NCI-H69 (cell line): Measurements from ENCODE around the gene TIMP2.
"Not testable (repeated sequence)": the region's sequence is repeated elsewhere in the genome, so short reads cannot be mapped to it uniquely, and the experiment has no call there.

Source experiments
- DNase-seq: peaks from one replicate; lab custom pipeline; 2025; lab: John Stamatoyannopoulos, UW

TIMP2 gene

DNA sequence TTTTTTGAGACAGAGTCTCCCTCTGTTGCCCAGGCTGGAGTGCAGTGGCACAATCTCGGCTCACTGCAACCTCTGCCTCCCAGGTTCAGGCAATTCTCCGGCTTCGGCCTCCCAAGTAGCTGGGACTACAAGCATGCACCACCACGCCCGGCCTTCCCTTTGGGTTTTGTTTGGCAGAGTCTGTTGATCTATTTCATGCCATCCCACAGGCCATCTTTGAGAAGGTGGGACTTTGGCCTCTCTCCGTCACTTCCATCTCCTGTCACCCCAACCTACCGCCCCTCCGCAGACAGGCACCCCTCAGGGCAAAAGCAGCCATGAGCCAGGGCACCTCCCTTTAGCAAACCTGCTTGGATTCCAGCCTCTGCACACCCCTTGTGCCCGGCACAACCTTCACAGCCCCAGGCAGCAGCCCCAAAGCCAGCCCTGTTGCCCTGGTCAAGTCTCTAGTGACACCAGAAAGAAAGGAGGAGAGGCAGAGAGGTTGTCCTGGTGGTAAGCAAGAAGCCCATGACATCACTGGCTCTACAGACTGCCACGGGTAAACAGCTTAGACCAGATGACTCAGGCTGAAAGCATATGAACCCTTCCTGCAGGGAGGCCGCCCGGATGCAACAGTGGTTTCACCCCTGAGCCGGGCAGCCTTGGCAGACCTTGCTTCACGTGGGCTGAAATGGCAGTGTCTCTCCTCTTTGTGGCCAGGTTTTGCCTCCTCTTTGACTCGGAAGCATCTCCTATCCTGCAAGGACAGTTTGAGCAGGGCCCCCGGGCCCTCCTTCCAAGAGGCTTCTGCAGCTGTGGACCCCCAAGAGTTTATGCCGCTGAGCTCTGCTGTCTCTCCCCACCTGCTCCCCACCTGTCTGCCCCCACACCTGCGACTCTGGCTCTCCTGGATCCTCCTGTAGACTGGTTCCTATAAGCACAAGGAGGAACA, 8.1 kb upstream of the TIMP2 start:
- peak; percentile 78 for DNase-seq

DNA sequence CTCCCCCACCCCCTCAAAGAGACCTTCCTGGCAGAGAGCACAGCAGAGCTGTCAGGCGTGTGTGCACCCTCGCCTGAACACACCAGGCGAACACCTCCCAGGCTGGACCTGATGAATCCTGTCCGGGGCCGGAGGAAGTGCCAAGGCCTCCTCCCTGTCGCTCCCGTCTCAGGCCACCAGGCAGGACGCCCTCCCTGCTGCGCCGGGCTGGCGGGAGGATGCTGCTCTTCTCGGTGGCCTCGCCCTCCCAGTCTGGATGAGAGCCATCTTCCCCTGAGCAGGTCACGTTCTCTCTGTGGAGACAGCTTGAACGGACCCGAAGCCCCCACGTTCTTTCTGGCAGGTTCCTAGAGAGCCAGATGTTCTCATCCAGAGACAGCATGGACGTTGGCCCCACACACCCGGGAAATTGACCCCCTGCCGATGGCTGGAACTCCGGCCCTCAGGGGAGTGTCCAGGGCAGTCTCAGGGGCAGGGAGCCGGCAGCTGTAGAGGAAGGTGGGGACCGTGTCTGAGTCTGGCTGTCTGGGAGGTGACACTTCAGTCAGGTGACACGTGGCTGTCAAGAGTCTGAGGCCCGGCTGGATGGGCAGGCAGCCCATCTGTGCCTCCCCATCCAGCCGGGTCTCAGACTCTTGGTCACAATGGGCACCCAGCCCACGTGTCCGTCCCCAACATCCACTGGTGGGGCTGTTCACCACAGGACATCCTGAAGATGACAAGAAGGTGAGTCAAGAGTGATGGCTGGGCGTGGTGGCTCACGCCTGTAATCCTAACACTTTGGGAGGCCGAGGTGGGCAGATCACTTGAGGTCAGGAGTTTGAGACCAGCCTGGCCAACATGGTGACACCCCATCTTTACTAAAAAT, 5.0 kb upstream of the TIMP2 start:
- DNase-seq: peak; percentile 38

DNA sequence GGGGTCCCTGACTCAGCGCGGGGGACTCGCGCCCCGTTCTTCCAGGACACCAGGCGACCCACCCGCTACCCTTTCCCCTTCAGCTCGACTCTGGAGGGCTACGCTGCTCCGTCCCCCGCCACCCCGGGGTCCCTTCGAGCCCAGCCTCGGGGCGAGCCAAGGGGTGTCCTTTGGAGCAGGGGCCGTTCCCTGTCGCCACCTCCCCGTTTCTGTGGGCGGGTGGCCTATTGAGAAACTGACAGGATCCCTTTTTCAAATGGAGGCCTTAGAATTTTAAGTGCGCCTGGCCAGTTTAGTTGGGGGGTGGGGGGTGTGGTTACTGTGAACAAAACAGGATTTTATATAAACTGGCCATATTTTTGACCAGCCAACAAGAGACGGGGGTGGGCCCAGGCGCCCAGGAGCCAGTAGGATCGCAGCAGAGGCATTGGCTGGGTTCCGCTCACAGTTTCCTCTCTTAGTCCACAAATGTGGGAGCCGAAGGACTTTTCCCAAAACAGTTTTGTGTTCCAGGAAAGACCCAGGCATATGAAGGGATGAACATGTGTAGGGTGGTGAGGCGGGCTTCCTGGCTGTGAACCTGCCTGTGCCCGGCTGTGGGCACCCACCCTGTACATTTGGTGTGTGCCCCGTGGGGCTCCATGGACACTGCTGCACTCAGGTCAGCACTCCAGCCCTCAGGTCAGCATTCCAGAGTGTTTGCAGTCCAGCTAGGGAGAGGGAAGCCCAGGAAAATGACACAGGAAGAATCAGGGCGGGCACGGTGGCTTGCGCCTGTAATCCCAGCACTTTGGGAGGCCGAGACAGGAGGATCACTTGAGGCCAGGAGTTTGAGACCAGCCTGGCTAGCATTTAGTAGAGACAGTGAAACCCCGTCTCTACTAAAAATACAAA, 722 bp upstream of the TIMP2 start:
- DNase-seq: peak; percentile 59

DNA sequence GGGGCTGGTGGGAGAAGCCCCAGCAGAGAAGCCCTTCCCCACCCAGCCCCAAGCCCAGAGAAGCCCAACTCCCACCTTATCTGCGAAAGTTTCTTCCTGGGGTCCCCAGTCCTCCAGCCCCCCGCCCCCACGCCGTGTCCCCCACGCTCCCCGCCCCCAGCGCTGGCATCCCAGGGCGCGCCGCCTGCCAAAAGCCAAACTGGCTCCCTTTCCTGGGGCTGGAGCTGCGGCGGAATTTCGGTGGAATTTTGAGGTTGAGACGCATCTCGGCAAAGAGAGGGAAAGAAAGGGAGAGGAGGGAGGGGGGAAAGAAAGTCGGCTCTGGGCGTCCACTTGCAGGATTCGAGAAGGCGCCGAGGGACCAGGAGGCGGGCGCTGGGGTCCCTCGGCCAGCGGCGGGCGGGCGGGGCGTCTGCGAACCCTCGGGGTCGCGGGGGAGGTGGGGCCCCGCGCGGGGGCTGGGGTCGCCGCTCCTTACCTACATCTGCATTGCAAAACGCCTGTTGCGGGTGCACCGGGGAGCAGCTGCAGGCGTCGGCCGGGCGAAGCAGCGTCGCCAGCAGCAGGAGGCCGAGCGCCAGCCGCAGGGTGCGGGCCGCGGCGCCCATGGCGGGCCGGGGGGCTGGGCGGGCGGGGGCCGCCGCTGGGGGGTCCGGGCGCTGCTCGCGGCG, 571 bp downstream of the TIMP2 start:
- DNase-seq: peak; percentile 72

DNA sequence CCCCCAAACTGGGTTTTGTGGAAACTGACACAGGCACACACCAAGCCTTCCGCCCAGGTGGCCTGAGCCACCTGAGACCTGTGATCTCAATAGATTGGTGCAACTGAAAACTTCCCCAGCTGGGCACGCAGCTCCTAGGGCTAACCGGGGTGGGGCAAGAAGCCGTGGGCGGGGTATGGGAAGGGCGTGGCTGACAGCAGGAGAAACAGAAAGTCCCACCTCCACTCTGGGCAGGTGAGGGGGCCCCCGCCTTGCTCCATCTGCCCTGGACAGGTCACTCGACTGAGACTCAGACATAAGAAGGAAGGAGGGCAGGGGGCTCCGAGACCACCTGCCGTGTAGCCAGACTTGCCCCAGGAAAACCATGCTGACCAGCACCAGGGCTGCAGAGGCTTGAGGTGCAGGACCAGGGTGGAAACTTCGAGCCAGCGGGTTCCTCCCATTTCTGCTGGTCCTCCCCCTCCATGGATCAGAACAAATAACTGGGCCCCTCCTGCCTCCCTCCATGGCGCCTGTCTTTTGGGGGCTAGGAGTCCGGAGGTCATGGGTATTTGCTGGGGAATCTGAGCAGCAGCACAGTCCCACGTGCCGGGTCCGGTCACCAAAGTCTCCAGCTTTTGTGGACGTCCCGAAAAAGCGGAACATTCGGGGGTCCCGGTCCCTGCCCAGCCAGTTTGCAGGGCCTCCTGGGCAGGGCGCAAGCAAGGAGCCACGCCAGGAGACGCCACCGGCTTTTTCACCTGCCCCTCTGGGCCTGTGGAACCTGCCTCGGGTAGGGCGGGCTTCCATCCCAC, 1.3 kb downstream of the TIMP2 start:
- peak; percentile 82 for DNase-seq

DNA sequence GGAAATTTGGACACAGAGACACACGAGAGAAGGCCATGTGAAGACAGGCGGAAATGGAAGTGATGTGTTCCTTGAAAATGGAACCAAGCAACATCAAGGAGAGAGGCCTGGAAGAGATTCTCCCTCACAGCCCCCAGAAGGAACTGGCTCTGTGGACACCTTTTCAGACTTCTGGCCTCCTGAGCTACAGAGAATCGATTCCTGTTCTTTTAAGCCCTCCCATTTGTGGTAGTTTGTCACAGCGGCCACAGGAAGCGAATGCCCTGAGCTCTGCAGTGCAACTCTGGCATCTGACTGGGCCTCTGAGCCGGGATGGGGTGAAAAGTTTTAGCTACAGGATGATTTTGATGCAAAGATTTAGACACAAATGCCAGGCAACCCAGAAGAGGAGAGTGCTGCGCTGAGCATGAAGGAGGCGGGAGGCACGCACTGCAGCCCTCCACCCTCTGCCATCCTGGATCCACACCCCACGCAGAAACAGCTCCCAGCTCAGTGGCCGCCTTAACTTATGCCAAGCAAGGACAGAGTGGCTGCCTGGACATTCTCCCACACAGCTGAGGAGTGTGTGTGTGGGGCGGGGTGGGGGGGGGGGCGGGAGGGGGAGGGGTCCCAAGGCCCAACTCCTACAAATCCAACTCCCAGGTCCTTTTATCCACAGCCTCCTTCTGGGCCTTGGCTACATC, 2.2 kb downstream of the TIMP2 start:
- no peak for DNase-seq

DNA sequence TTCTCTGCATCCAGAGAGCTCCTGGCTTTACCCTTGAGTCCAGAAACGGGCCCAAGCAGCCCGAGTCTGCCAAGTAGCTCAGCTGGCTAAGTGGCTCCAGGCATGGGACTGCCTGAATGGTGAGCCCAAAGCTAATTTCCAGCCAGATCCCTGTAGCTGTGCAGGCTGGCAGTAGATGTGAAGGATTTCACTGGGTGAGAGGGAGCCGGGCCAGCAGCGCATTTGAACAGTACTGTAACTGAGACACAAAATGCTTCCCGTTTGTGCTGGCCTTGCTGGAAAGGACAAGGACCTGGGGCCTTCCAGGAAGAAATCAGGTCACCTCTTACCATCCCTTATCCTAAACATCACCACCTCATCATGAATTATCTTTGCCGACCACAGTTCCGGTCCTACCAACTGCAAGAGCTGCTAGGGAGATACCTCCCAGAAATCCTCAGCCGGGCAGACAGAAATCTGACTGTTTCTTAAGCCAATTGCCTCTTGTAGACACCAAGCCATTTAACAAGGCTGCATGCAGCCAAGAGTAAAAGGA, 3.7 kb downstream of the TIMP2 start:
- DNase-seq: no peak

DNA sequence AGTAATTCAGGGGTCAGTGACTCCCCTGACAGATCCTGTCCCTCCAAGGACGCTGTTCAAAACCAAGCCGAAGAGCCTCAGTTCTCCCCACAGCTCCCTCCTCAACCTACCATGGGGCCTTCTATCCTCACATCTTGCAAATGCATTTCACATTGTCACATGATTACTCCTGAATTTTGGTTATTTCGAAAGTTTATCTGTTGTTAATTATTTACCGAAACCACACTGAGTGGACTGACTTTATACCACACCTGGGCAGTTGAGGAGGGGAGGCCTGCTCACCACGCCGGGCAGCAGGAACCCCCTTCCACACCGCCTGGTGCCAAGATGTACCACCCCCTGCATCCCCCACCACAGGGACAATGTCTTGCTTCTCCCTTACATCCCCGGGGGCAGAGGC, 4.7 kb downstream of the TIMP2 start:
- no peak for DNase-seq

DNA sequence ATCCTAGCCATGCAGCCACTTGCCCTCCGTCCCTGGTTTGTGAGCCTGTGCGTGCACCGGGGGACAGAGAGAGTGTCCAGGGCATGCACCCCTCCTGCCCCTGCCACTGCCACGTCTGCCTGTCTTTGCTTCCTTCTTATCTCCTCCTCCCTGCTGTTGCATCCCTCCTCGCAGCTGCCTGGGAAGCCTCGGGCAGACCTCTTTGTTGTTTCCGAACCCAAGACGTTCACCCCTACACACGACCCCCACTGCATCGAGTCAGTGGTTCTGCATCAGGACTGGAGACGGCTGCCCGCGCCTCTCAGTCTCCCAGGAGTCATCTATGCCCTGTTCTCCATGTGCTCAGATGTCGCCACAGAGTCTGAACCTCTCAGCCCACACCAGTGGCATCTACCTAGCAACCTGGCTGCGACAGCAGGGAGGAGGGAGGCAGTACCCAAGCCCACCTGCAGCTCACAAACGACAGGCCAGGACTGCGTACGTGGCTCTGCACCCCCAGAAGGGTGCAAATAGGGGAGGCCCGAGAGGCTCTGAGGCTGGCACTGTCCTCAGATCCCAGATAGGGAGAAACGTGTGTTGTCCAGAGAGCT, 5.2 kb downstream of the TIMP2 start:
- DNase-seq: no peak

DNA sequence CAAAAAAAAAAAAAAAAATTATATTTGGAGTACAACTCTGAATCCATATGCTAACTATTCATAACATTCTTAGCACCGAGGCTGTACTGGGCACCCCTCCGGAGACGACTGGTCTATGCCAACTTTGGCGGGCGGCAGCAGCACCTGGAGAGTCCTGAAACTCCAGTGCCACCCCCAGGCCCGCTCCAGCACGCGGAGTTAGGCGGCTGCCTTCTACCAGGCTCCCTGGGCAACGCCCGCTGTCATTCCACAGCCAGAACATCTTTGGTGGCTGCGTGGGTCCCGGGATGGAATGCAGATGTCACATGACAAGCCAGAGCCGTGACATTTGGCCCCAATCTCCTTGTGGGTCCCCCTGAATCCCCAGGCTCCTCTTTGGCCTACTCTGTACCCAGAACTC, 6.2 kb downstream of the TIMP2 start:
- DNase-seq: no peak

DNA sequence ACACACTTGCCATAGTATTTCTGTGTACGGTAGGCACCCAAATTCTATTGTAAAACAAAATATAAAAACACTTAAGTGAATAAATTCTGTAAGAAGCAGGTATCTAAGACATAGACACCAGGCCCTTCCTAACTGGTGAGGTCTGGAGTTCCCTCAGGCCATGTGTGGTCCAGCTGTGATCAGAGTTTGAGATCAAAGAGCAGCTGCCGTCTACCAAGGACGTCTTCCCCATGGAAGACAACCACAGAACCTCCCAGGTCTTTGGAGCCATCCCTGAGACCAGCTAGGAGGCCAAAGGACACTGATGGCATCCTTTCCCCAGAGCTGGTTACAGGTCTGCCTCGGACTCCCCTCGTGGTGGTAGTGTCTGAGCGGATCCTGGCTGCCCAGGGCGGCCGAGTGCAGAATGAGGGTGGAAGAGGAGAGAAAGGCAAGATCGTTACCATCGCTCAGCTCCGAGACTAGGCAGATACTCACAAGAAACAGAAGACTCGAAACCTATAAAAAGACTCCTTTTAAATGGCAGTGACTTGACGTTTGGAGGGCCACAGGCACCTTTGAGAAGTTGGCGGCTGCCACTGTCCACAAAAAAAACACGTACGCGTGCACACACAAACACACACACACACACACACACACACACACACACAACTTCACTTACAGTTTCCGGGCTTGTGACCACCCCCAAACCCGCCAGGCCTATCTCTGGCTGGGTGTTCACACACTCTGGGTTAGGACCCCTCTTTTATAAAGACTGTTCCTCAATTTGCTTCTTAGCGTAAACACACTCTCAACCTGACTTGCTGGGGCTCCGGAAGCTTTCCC, 7.5 kb downstream of the TIMP2 start:
- DNase-seq: no peak

DNA sequence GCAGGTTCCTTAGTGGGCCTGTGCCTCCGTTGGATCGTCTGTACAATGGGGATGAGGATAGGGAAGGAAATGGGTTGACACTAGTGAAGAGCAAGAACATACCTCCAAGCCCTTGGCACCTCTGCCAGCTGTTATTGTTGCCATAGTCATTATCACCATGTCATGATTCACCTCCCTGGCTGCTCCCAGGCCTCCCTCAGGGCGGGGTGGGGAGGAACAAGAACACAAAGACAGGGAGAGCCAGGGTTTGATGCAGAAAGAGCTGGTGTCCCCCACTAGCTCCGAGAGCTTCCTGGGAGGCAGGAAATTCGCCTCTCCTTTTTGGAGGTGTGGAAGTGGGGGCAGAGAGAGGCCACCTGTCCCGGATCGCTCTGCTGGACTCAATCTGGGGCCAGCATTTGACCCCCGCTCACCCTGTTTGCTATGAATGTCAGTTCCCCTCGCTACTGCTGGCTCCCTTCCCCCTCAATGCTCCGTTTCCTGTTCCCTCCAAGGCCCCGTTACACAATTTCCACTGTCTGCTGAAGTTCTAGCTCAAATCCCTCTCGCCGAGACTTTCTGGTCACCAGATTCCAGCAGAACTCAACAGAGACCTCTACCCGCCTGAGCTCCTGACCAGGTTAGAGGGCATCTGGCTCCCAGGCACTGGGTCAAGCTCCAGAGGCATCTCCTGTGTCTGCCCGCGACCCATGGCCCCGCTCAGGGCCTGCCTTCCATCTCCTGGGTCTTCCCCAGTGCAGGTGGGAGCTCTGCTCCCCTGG, 9.1 kb downstream of the TIMP2 start:
- peak; percentile 80 for DNase-seq

DNA sequence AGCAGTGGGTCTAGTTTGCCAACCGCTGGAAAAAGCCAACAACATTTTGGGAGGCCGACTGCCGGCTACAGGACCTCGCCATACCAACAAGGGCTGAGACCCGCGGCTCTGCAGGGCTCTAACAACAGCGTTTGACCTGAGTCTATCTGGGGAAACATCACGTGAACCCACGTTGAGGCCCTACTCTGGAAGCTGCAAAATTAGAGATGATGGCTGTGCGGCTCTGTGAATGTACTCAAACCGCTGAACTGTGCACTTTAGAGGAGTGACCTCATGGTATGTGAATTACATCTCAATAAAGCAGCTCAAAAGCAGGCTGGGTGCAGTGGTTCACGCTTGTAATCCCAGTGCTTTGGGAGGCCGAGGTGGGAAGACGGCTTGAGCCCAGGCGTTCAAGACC, 12.1 kb downstream of the TIMP2 start:
- no peak for DNase-seq

DNA sequence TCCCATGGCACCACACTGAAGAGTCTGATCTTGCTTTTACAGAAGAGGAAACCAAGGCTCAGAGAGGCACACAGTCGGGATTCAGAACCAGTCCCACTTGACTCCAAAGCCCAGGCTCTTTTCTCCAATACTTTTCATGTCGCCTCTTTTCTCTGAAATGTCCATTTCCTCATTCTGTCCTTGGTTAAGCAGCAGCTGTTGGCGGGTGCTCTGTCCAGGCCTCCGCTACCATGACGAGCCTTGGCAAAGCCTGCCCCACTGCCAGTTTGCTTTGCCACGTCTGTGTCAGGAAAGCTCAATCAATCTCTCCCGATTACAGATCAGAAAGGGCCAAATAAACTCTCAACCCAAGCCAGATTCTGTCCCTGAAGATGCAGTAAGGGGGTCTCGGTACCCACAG, 13.1 kb downstream of the TIMP2 start:
- no peak for DNase-seq

DNA sequence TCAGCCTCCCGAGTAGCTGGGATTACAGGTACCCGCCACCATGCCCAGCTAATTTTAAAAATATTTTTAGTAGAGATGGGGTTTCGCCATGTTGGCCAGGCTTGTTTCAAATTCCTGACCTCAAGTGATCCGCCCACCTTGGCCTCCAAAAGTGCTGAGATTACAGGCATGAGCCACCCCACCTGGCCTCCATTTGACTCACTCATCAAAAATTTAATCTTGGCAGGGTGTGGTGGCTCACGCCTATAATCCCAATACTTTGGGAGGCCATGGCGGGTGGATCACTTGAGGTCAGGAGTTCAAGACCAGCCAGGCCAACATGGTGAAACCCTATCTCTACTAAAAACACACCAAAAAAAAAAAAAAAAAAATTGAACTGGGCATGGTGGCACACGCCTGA, 13.6 kb downstream of the TIMP2 start:
- DNase-seq: not testable (repeated sequence)

DNA sequence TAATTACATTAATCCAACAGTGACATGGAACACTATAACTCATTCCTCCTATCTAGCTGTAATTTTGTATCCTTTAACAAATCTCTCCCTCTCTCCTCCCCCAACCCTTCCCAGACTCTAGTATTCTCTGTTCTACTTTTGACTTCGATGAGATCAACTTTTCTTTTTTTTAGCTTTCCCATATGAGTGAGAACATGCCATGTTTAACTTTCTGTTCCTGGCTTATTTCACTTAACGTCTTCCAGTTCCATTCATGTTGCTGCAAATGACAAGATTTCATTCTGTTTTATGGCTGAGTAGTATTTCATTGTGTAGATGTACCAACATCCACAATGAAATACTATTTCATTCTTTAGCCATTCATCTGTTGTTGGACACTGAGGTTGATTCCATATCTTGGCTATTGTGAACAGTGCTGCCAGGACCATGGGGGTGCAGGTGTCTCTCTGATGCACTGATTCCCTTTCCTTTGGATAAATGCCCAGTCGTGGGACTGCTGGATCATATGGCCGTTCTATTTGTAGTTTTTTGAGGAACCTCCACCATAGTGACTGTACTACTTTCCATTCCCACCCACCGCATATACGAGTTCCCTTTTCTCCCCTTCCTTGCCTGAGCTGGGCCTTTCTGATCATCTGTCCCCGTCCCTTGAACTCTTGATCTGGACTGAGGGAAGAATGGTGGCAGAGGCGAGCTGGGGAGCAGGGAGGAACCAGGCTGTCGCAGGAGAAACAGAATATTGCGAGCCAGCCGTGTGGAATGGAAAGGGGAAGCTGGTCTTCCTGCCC, 14.5 kb downstream of the TIMP2 start:
- DNase-seq: no peak

DNA sequence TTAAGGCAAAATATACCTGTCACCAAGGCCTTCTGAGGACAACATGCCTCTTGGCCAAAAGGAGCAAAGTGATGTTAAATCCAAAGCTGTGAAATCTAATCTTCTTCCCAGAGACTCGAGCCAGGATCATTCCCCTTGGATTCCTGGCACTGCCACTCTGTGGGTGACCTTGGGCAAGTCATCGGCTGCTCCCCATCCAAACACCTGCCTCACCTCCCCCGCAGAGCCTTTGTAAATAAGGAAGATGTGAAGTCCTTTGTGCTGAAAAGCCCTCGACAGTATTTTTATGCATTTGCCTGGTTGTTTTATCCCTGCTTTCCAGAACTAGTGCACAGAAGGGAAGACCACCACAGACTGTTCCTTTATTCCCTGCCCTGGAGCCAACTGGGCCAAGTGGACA, 16.8 kb downstream of the TIMP2 start:
- DNase-seq: peak; percentile 75
